ENCODE results near the gene FAM210B.

GRCh38 chr20:56382696-56383095 lies 23.9 kb downstream of the FAM210B start:
- no peak for TF ChIP-seq POLR2A (IDR thresholded peaks at IDR 0.05)
- no peak for TF ChIP-seq CTCF (IDR thresholded peaks at IDR 0.05 in 8 of 11, conservative IDR thresholded peaks at IDR 0.05 in 3 of 11)
